HepG2 (cell line): ENCODE data around the gene LIMS2. TPM values are rescaled to one million over a fixed set of nuclear protein-coding genes. Genes with fewer than 3 reads are reported as not detected.
A peak's percentile ranks its signal among the peaks of the same experiment; 100 is the strongest.

Experiments used
- DNMT1 ChIP-seq: sonication (generic); formaldehyde crosslinking; IDR thresholded peaks from 2 replicates; pipeline ENCODE4 v1.5.1; 2020; ENCODE audit warnings: mild to moderate bottlenecking, missing genetic modification reagents
- KAT8 ChIP-seq: IDR thresholded peaks from 2 replicates; pipeline ENCODE4 v1.6.1; 2016; ENCODE audit warnings: missing genetic modification reagents, missing compliant biosample characterization
- RBAK ChIP-seq: sonication (generic); formaldehyde crosslinking; IDR thresholded peaks from 2 replicates; pipeline ENCODE4 v1.5.1; 2020; ENCODE audit warnings: mild to moderate bottlenecking, missing genetic modification reagents
- SCMH1 ChIP-seq: sonication (generic); formaldehyde crosslinking; IDR thresholded peaks from 2 replicates; pipeline ENCODE4 v1.9.0; 2021; ENCODE audit warnings: missing genetic modification reagents, mild to moderate bottlenecking, borderline replicate concordance
- ZNF121 ChIP-seq: sonication (generic); formaldehyde crosslinking; IDR thresholded peaks from 2 replicates; pipeline ENCODE4 v1.5.0; 2020; ENCODE audit warnings: mild to moderate bottlenecking, missing genetic modification reagents
- ZNF577 ChIP-seq: sonication (generic); formaldehyde crosslinking; IDR thresholded peaks from 2 replicates; pipeline ENCODE4 v1.4.0; 2020; ENCODE audit warnings: mild to moderate bottlenecking, low read depth, missing genetic modification reagents, borderline replicate concordance
- ZSCAN31 ChIP-seq: sonication (generic); formaldehyde crosslinking; IDR thresholded peaks from 2 replicates; pipeline ENCODE4 v1.5.0; 2020; ENCODE audit warnings: low read depth, mild to moderate bottlenecking, missing genetic modification reagents
- polyA plus RNA-seq, 8 experiments: library from polyadenylated mRNA; depleted of rRNA in 3 of 8; stranded (reverse) in 7 of 8; unstranded in 1 of 8; fragments of >200 nt; fragmentation: Illumina TruSeq in 4 of 8; extraction: Trizol in 4 of 8; gene quantifications; 2 replicates each; pipeline versions ENCODE4 v1.2.1 to v1.2.3, GENCODE V29; 2011 to 2016; ENCODE audit warnings: low read depth in 4 of 8, missing spikeins in 1 of 8, mixed read lengths in 1 of 8; ENCODE audit not compliant: insufficient read depth in 1 of 8
- total RNA-seq, 5 experiments: library from RNA; depleted of rRNA; stranded (reverse); fragments of >200 nt; fragmentation: Illumina TruSeq; extraction: Trizol; gene quantifications; 2 replicates each; pipeline ENCODE4 v1.2.3, GENCODE V29; 2016; ENCODE audit warnings: low read depth in 1 of 5
- TF ChIP-seq, protein P1 (sequence below): IDR thresholded peaks from 2 replicates; pipeline ENCODE4 v1.6.1; 2012; ENCODE audit warnings: low read length, improper control_type of control experiment
- TF ChIP-seq, protein P2 (sequence below): sonication (generic); formaldehyde crosslinking; IDR thresholded peaks from 2 replicates; pipeline ENCODE4 v1.5.0; 2020; ENCODE audit warnings: mild to moderate bottlenecking, missing genetic modification reagents
- TF ChIP-seq, protein P3 (sequence below): sonication (generic); formaldehyde crosslinking; IDR thresholded peaks from 2 replicates; pipeline ENCODE4 v1.8.0; 2022; ENCODE audit warnings: low read depth, missing genetic modification reagents
- TF ChIP-seq, protein P4 (sequence below): IDR thresholded peaks from 2 replicates; pipeline ENCODE4 v1.6.1; 2016
- TF ChIP-seq, protein P5 (sequence below): sonication (generic); formaldehyde crosslinking; IDR thresholded peaks from 2 replicates; pipeline ENCODE4 v1.5.1; 2020; ENCODE audit warnings: missing genetic modification reagents, mild to moderate bottlenecking, borderline replicate concordance
- TF ChIP-seq, protein P6 (sequence below): sonication (generic); formaldehyde crosslinking; IDR thresholded peaks from 2 replicates; pipeline ENCODE4 v1.5.1; 2020; ENCODE audit warnings: missing genetic modification reagents, mild to moderate bottlenecking, borderline replicate concordance
- TF ChIP-seq, protein P7 (sequence below): IDR thresholded peaks from 2 replicates; pipeline ENCODE4 v1.6.1; 2016; ENCODE audit warnings: missing genetic modification reagents, missing compliant biosample characterization
- TF ChIP-seq, protein P8 (sequence below): IDR thresholded peaks from 2 replicates; pipeline ENCODE4 v1.6.1; 2016; ENCODE audit warnings: control low read depth
- TF ChIP-seq, protein P9 (sequence below): sonication (generic); formaldehyde crosslinking; IDR thresholded peaks from 2 replicates; pipeline ENCODE4 v1.4.0; 2020; ENCODE audit warnings: mild to moderate bottlenecking, missing genetic modification reagents

The LIMS2 gene
- total and polyA plus RNA-seq, 2 of the 13 experiments (the other 11 are each of a cell fraction or from before 2014, with no cell fraction given), result 1.0 to 1.9 TPM

DNA sequence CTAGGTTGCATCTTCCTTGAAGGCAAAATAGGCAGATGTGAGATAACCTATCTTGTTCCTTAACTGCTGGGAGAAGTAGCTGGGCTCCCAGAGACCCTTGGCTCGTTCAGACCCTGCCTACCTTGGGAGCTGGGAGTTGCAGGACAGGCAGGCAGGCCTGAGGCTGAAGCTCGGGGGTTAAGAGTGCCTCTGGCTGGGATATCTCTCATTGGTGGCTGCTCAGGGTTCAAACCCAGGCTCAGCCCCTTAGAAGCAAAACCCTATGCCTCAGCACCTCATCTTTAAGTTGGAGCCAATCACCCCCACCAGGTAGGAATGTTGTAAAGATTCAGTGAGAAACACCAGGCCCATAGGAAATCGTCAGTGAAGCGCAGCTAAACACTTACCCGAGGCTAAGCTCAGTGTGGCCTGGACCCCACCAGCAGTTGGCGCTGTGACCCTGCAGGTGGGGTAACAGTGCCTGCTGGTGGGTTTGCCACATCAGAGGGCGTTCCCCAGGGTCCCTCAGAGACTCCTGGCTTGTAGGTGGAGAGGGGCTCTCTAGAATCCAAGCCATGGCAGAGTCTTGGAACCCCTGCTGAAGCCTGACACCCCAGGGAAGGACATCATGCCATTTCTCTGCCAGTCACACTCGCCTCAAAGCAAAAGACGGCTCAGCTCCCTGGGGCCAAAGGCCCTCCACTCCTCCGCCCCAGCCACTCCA is 84.0 kb downstream of the LIMS2 start (continued):
- TF ChIP-seq, protein P1, sequence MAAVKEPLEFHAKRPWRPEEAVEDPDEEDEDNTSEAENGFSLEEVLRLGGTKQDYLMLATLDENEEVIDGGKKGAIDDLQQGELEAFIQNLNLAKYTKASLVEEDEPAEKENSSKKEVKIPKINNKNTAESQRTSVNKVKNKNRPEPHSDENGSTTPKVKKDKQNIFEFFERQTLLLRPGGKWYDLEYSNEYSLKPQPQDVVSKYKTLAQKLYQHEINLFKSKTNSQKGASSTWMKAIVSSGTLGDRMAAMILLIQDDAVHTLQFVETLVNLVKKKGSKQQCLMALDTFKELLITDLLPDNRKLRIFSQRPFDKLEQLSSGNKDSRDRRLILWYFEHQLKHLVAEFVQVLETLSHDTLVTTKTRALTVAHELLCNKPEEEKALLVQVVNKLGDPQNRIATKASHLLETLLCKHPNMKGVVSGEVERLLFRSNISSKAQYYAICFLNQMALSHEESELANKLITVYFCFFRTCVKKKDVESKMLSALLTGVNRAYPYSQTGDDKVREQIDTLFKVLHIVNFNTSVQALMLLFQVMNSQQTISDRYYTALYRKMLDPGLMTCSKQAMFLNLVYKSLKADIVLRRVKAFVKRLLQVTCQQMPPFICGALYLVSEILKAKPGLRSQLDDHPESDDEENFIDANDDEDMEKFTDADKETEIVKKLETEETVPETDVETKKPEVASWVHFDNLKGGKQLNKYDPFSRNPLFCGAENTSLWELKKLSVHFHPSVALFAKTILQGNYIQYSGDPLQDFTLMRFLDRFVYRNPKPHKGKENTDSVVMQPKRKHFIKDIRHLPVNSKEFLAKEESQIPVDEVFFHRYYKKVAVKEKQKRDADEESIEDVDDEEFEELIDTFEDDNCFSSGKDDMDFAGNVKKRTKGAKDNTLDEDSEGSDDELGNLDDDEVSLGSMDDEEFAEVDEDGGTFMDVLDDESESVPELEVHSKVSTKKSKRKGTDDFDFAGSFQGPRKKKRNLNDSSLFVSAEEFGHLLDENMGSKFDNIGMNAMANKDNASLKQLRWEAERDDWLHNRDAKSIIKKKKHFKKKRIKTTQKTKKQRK, result no peak
- TF ChIP-seq ZNF577 (CRISPR knock-in tag), result no peak
- no peak for TF ChIP-seq SCMH1 (CRISPR knock-in tag)
- TF ChIP-seq RBAK (CRISPR knock-in tag), result no peak
- peak; percentile 60; the same call in 1 of the 2 replicates for TF ChIP-seq KAT8 (CRISPR knock-in tag)
- TF ChIP-seq, protein P2, sequence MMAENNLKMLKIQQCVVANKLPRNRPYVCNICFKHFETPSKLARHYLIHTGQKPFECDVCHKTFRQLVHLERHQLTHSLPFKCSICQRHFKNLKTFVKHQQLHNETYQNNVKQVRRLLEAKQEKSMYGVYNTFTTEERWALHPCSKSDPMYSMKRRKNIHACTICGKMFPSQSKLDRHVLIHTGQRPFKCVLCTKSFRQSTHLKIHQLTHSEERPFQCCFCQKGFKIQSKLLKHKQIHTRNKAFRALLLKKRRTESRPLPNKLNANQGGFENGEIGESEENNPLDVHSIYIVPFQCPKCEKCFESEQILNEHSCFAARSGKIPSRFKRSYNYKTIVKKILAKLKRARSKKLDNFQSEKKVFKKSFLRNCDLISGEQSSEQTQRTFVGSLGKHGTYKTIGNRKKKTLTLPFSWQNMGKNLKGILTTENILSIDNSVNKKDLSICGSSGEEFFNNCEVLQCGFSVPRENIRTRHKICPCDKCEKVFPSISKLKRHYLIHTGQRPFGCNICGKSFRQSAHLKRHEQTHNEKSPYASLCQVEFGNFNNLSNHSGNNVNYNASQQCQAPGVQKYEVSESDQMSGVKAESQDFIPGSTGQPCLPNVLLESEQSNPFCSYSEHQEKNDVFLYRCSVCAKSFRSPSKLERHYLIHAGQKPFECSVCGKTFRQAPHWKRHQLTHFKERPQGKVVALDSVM, result peak; percentile 77
- TF ChIP-seq, protein P3, sequence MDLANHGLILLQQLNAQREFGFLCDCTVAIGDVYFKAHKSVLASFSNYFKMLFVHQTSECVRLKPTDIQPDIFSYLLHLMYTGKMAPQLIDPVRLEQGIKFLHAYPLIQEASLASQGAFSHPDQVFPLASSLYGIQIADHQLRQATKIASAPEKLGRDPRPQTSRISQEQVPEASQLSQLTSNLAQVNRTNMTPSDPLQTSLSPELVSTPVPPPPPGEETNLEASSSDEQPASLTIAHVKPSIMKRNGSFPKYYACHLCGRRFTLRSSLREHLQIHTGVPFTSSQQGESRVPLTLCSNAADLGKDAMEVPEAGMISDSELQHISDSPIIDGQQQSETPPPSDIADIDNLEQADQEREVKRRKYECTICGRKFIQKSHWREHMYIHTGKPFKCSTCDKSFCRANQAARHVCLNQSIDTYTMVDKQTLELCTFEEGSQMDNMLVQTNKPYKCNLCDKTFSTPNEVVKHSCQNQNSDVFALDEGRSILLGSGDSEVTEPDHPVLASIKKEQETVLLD (CRISPR knock-in tag), result no peak
- no peak for TF ChIP-seq DNMT1
- TF ChIP-seq, protein P4, sequence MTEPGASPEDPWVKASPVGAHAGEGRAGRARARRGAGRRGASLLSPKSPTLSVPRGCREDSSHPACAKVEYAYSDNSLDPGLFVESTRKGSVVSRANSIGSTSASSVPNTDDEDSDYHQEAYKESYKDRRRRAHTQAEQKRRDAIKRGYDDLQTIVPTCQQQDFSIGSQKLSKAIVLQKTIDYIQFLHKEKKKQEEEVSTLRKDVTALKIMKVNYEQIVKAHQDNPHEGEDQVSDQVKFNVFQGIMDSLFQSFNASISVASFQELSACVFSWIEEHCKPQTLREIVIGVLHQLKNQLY (CRISPR knock-in tag), result no peak
- TF ChIP-seq, protein P5, sequence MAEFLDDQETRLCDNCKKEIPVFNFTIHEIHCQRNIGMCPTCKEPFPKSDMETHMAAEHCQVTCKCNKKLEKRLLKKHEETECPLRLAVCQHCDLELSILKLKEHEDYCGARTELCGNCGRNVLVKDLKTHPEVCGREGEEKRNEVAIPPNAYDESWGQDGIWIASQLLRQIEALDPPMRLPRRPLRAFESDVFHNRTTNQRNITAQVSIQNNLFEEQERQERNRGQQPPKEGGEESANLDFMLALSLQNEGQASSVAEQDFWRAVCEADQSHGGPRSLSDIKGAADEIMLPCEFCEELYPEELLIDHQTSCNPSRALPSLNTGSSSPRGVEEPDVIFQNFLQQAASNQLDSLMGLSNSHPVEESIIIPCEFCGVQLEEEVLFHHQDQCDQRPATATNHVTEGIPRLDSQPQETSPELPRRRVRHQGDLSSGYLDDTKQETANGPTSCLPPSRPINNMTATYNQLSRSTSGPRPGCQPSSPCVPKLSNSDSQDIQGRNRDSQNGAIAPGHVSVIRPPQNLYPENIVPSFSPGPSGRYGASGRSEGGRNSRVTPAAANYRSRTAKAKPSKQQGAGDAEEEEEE, result no peak
- TF ChIP-seq, protein P6, sequence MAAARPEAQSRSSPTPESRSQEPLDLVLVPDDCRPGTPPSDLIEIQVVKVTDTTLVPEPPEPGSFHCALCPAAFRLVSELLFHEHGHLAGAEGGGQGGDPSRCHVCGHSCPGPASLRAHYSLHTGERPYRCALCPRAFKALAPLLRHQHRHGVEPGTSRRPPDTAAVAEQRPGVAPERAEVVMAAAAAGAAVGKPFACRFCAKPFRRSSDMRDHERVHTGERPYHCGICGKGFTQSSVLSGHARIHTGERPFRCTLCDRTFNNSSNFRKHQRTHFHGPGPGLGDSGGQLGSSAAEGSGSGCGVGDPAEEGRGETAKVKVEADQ (CRISPR knock-in tag), result no peak
- no peak for TF ChIP-seq ZNF121 (CRISPR knock-in tag)
- TF ChIP-seq, protein P7, sequence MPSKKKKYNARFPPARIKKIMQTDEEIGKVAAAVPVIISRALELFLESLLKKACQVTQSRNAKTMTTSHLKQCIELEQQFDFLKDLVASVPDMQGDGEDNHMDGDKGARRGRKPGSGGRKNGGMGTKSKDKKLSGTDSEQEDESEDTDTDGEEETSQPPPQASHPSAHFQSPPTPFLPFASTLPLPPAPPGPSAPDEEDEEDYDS (CRISPR knock-in tag), result no peak
- TF ChIP-seq, protein P8, sequence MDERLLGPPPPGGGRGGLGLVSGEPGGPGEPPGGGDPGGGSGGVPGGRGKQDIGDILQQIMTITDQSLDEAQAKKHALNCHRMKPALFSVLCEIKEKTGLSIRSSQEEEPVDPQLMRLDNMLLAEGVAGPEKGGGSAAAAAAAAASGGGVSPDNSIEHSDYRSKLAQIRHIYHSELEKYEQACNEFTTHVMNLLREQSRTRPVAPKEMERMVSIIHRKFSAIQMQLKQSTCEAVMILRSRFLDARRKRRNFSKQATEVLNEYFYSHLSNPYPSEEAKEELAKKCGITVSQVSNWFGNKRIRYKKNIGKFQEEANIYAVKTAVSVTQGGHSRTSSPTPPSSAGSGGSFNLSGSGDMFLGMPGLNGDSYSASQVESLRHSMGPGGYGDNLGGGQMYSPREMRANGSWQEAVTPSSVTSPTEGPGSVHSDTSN (CRISPR knock-in tag), result no peak
- no peak for TF ChIP-seq ZSCAN31 (CRISPR knock-in tag)
- TF ChIP-seq, protein P9, sequence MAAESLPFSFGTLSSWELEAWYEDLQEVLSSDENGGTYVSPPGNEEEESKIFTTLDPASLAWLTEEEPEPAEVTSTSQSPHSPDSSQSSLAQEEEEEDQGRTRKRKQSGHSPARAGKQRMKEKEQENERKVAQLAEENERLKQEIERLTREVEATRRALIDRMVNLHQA (CRISPR knock-in tag), result no peak
